ENCODE data around the gene KCTD18. TPM values are rescaled to one million over a fixed set of nuclear protein-coding genes. Genes with fewer than 3 reads are reported as not detected.

Gene KCTD18
- polyA plus RNA-seq, 1 donor (not counting 4 experiments of a cell fraction or from before 2014, with no cell fraction given), result 10.9 TPM

- Histone ChIP-seq H3K36me3 (ENCODE audit: control insufficient read depth in 2 of 2, extremely low read depth in 1 of 2, insufficient read depth in 2 of 2, low read length in 2 of 2) (peaks cover 3 to 4% of the 10 kb centered on the region in 2 experiments), H3K4me1 (ENCODE audit: control insufficient read depth, extremely low read depth, insufficient read depth, low read length) (peaks cover 6% of the 10 kb centered on the region), H3K9ac (ENCODE audit: control insufficient read depth, extremely low read depth, insufficient read depth, low read length) (no peak overlapping the region), H3K4me2 (ENCODE audit: control insufficient read depth, extremely low read depth, insufficient read depth, low read depth, low read length) (no peak overlapping the region), H3K4me3 (ENCODE audit: control insufficient read depth in 2 of 3, extremely low read depth in 1 of 3, insufficient read depth in 2 of 3, low read depth in 1 of 3, low read length in 3 of 3) (no peak overlapping the region), H3K9me1 (ENCODE audit: control insufficient read depth, extremely low read depth, insufficient read depth, low read length) (no peaks in the 10 kb centered on the region), H3K9me3 (ENCODE audit: control insufficient read depth, low read depth, low read length) (no peaks in the 10 kb centered on the region), H3K79me2 (ENCODE audit: control insufficient read depth, insufficient read depth, low read length) (peaks cover 8% of the 10 kb centered on the region), H3K27ac (ENCODE audit: control insufficient read depth, insufficient read depth, low read length) (no peak overlapping the region), H2AFZ (ENCODE audit: control insufficient read depth, low read length) (no peak overlapping the region), H3K27me3 (ENCODE audit: control insufficient read depth, extremely low read depth, insufficient read depth, low read length) (no peaks in the 10 kb centered on the region), H4K20me1 (ENCODE audit: control insufficient read depth, extremely low read depth, insufficient read depth, low read length) (no peaks in the 10 kb centered on the region)
- TF ChIP-seq CTCF (optimal IDR thresholded peaks at IDR 0.05 in 1 of 3, IDR thresholded peaks at IDR 0.05 in 1 of 3, conservative IDR thresholded peaks at IDR 0.05 in 1 of 3; ENCODE audit: extremely low read depth in 1 of 3, insufficient read depth in 2 of 3, low read length in 3 of 3) (no peak), EZH2 (IDR thresholded peaks at IDR 0.05; ENCODE audit: low read length) (no peak)
- DNase-seq (ENCODE audit: low read depth, low spot score), result no peak
- dilution Hi-C loops (cut with MboI; ENCODE audit: extremely low pct_ligation_motif_present, low sequenced_read_pairs), result no loop called here
- FAIRE-seq, result no peak
Observed at GRCh38 chr2:200506679-200507078, 3.2 kb downstream of the KCTD18 start.

- H2AFZ ChIP-seq (ENCODE audit: control insufficient read depth, low read length), result no peak overlapping the region
- H3K27me3 ChIP-seq (ENCODE audit: control insufficient read depth, extremely low read depth, insufficient read depth, low read length), result no peaks in the 10 kb centered on the region
- H3K36me3 ChIP-seq (ENCODE audit: control insufficient read depth in 2 of 2, extremely low read depth in 1 of 2, insufficient read depth in 2 of 2, low read length in 2 of 2), result peaks cover 6 to 7% of the 10 kb centered on the region in 2 experiments
Observed at GRCh38 chr2:200502196-200502595, 7.7 kb downstream of the KCTD18 start.

More at GRCh38 chr2:200502196-200502595, 7.7 kb downstream of the KCTD18 start:
- Histone ChIP-seq H3K79me2 (ENCODE audit: control insufficient read depth, insufficient read depth, low read length) (no peaks in the 10 kb centered on the region), H4K20me1 (ENCODE audit: control insufficient read depth, extremely low read depth, insufficient read depth, low read length) (no peaks in the 10 kb centered on the region), H3K9ac (ENCODE audit: control insufficient read depth, extremely low read depth, insufficient read depth, low read length) (no peak overlapping the region), H3K4me2 (ENCODE audit: control insufficient read depth, extremely low read depth, insufficient read depth, low read depth, low read length) (no peak overlapping the region), H3K27ac (ENCODE audit: control insufficient read depth, insufficient read depth, low read length) (no peak overlapping the region), H3K4me1 (ENCODE audit: control insufficient read depth, extremely low read depth, insufficient read depth, low read length) (no peaks in the 10 kb centered on the region), H3K9me1 (ENCODE audit: control insufficient read depth, extremely low read depth, insufficient read depth, low read length) (no peaks in the 10 kb centered on the region), H3K9me3 (ENCODE audit: control insufficient read depth, low read depth, low read length) (no peaks in the 10 kb centered on the region), H3K4me3 (ENCODE audit: control insufficient read depth in 2 of 3, extremely low read depth in 1 of 3, insufficient read depth in 2 of 3, low read depth in 1 of 3, low read length in 3 of 3) (no peak overlapping the region)
- DNase-seq (ENCODE audit: low read depth, low spot score) (no peak), FAIRE-seq (no peak)
- dilution Hi-C loops (cut with MboI; ENCODE audit: extremely low pct_ligation_motif_present, low sequenced_read_pairs), result no loop called here
- no peak for TF ChIP-seq EZH2 (IDR thresholded peaks at IDR 0.05; ENCODE audit: low read length)
- no peak for TF ChIP-seq CTCF (optimal IDR thresholded peaks at IDR 0.05 in 1 of 3, IDR thresholded peaks at IDR 0.05 in 1 of 3, conservative IDR thresholded peaks at IDR 0.05 in 1 of 3; ENCODE audit: extremely low read depth in 1 of 3, insufficient read depth in 2 of 3, low read length in 3 of 3)

Measured in keratinocyte (primary cell).